ENCODE data around the gene PSD4. TPM values are rescaled to one million over a fixed set of nuclear protein-coding genes. Genes with fewer than 3 reads are reported as not detected.

PSD4 gene
- total RNA-seq, 2 donors from 2014 or later, result 5.2 to 13.3 TPM

DNA sequence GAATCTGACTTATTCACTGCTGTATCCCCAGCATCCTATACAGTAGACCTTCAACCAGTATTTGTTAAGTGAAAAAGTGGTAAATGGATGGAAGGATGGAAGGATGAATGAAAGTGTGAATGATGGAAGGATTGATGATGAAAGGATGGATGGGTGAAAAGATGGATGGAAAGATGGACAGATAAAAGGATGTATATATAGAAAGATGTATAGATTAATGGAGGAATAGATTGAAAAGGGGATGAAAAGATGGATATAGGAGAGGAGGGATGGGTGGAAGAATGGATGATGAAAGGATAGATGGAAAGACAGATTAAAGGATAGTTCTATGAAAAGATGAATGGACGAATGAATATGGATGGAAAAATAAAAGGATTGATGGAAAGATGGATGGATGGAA is 50.0 kb downstream of the PSD4 start:
- Histone ChIP-seq H3K27ac (ENCODE audit: low read depth, low read length) (no peak overlapping the region), H3K4me1 (ENCODE audit: control insufficient read depth, insufficient read depth, low read length) (peaks cover 7% of the 10 kb centered on the region), H3K4me3 (ENCODE audit: low read length) (no peak overlapping the region), H3K9ac (ENCODE audit: extremely low read depth, low read length, poor library complexity, severe bottlenecking) (no peak overlapping the region), H3K27me3 (ENCODE audit: control insufficient read depth, insufficient read depth, low read length, poor library complexity, severe bottlenecking) (no peaks in the 10 kb centered on the region), H3K36me3 (ENCODE audit: control insufficient read depth, insufficient read depth, low read length) (no peaks in the 10 kb centered on the region), H3K9me3 (ENCODE audit: control insufficient read depth, low read length) (no peaks in the 10 kb centered on the region)
- Mint-ChIP-seq H3K36me3 (ENCODE audit: low read depth) (no peaks in the 10 kb centered on the region), H3K27ac (no peak overlapping the region), H3K9me3 (no peaks in the 10 kb centered on the region), H3K27me3 (ENCODE audit: insufficient read depth) (no peaks in the 10 kb centered on the region), H3K4me3 (no peak overlapping the region), H3K4me1 (peaks cover 15% of the 10 kb centered on the region)
- DNase-seq, result no peak
- TF ChIP-seq, protein P1, sequence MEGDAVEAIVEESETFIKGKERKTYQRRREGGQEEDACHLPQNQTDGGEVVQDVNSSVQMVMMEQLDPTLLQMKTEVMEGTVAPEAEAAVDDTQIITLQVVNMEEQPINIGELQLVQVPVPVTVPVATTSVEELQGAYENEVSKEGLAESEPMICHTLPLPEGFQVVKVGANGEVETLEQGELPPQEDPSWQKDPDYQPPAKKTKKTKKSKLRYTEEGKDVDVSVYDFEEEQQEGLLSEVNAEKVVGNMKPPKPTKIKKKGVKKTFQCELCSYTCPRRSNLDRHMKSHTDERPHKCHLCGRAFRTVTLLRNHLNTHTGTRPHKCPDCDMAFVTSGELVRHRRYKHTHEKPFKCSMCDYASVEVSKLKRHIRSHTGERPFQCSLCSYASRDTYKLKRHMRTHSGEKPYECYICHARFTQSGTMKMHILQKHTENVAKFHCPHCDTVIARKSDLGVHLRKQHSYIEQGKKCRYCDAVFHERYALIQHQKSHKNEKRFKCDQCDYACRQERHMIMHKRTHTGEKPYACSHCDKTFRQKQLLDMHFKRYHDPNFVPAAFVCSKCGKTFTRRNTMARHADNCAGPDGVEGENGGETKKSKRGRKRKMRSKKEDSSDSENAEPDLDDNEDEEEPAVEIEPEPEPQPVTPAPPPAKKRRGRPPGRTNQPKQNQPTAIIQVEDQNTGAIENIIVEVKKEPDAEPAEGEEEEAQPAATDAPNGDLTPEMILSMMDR (conservative IDR thresholded peaks at IDR 0.05), result no peak
- 88 to 93% methylated on average over 1 of the region's 1 CpG for WGBS, 2 experiments (ENCODE audit: insufficient coverage in 1 of 2, insufficient read length in 1 of 2)

DNA sequence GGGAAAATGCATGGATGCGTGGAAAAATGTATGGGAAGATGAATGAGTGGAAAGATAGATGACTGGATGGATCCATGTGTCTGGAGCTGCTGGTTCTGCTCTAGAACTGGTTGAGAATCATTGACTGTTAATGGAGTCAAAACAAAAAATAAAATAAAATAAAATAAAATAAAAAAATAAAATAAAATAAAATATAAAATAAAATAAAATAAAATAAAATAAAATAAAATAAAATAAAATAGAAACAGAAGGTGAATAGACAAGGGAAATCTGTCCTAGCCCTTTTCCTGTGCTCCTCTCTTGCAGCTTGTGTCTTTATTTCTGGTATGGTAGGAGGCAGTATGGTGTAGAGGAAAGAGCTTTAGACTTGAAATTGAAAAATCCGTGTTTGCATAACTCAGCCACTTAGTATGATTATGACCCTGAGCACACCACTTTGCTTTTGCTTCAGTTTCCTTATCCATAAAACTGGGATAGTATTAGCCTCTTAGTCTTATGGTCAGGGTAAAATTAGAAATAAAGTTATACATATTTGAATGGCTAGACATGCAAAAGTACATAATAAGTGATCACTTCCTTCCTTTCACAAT is 51.0 kb downstream of the PSD4 start:
- TF ChIP-seq, protein P1 (conservative IDR thresholded peaks at IDR 0.05), result no peak
- H3K27ac Mint-ChIP-seq, result no peak overlapping the region

GRCh38 chr2:113225263-113226259 is 51.8 kb downstream of the PSD4 start:
- Mint-ChIP-seq H3K9me3 (no peaks in the 10 kb centered on the region), H3K4me1 (peaks cover 8% of the 10 kb centered on the region), H3K36me3 (ENCODE audit: low read depth) (no peaks in the 10 kb centered on the region), H3K27ac (no peak overlapping the region), H3K27me3 (ENCODE audit: insufficient read depth) (no peaks in the 10 kb centered on the region), H3K4me3 (no peak overlapping the region)
- Histone ChIP-seq H3K27me3 (ENCODE audit: control insufficient read depth, insufficient read depth, low read length, poor library complexity, severe bottlenecking) (no peaks in the 10 kb centered on the region), H3K9me3 (ENCODE audit: control insufficient read depth, low read length) (no peaks in the 10 kb centered on the region), H3K9ac (ENCODE audit: extremely low read depth, low read length, poor library complexity, severe bottlenecking) (no peak overlapping the region), H3K27ac (ENCODE audit: low read depth, low read length) (peak overlapping the region; percentile 75), H3K36me3 (ENCODE audit: control insufficient read depth, insufficient read depth, low read length) (no peaks in the 10 kb centered on the region), H3K4me3 (ENCODE audit: low read length) (no peak overlapping the region), H3K4me1 (ENCODE audit: control insufficient read depth, insufficient read depth, low read length) (peaks cover 5% of the 10 kb centered on the region)
- DNase-seq, result peak; percentile 84
- WGBS, 2 experiments (ENCODE audit: insufficient coverage in 1 of 2, insufficient read length in 1 of 2), result 60 to 91% methylated on average over 4 to 9 of the region's 12 CpGs
- TF ChIP-seq, protein P1 (conservative IDR thresholded peaks at IDR 0.05), result no peak

More for the DNA sequence above, 51.0 kb downstream of the PSD4 start:
- Histone ChIP-seq H3K9me3 (ENCODE audit: control insufficient read depth, low read length) (no peaks in the 10 kb centered on the region), H3K27ac (ENCODE audit: low read depth, low read length) (no peak overlapping the region), H3K4me3 (ENCODE audit: low read length) (no peak overlapping the region), H3K4me1 (ENCODE audit: control insufficient read depth, insufficient read depth, low read length) (peaks cover 5% of the 10 kb centered on the region), H3K9ac (ENCODE audit: extremely low read depth, low read length, poor library complexity, severe bottlenecking) (no peak overlapping the region), H3K36me3 (ENCODE audit: control insufficient read depth, insufficient read depth, low read length) (no peaks in the 10 kb centered on the region), H3K27me3 (ENCODE audit: control insufficient read depth, insufficient read depth, low read length, poor library complexity, severe bottlenecking) (no peaks in the 10 kb centered on the region)
- Mint-ChIP-seq H3K4me1 (peaks cover 8% of the 10 kb centered on the region), H3K4me3 (no peak overlapping the region), H3K27me3 (ENCODE audit: insufficient read depth) (no peaks in the 10 kb centered on the region), H3K36me3 (ENCODE audit: low read depth) (no peaks in the 10 kb centered on the region), H3K9me3 (no peaks in the 10 kb centered on the region)
- 86 to 100% methylated on average over 1 to 2 of the region's 2 CpGs for WGBS, 2 experiments (ENCODE audit: insufficient coverage in 1 of 2, insufficient read length in 1 of 2)
- DNase-seq, result no peak
